ENCODE measurements around the gene ZNF217.
A peak's percentile ranks its signal among the peaks of the same experiment; 100 is the strongest.
"Not testable (repeated sequence)": the region's sequence is repeated elsewhere in the genome, so short reads cannot be mapped to it uniquely, and the experiment has no call there.

The ZNF217 gene

GRCh38 chr20:53621482-53622246 is 28.0 kb upstream of the ZNF217 start:
- DNase-seq = peak in 1 of 2 experiments; percentile 13

- not testable (repeated sequence) for DNase-seq
These were observed 24.9 kb upstream of the ZNF217 start for GRCh38 chr20:53618490-53619000.

- DNase-seq = no peak
These were observed 24.3 kb upstream of the ZNF217 start for GRCh38 chr20:53617791-53618489.

GRCh38 chr20:53616489-53616888 is 22.9 kb upstream of the ZNF217 start:
- DNase-seq = not testable (repeated sequence)

GRCh38 chr20:53613748-53614147 is 20.1 kb upstream of the ZNF217 start:
- DNase-seq = no peak

- not testable (repeated sequence) for DNase-seq
These were observed 18.6 kb upstream of the ZNF217 start for GRCh38 chr20:53612289-53612688.

GRCh38 chr20:53611449-53611894 is 17.8 kb upstream of the ZNF217 start:
- DNase-seq = no peak

- no peak for DNase-seq
These were observed 16.1 kb upstream of the ZNF217 start for GRCh38 chr20:53609491-53610445.

GRCh38 chr20:53608456-53609452 is 15.1 kb upstream of the ZNF217 start:
- no peak for DNase-seq

- DNase-seq = no peak
These were observed 14.4 kb upstream of the ZNF217 start for GRCh38 chr20:53608071-53608455.

GRCh38 chr20:53606364-53606985 is 12.8 kb upstream of the ZNF217 start:
- DNase-seq = no peak

- not testable (repeated sequence) for DNase-seq
These were observed 11.8 kb upstream of the ZNF217 start for GRCh38 chr20:53605401-53605800.

GRCh38 chr20:53604846-53605245 is 11.2 kb upstream of the ZNF217 start:
- DNase-seq = not testable (repeated sequence)

GRCh38 chr20:53602661-53603060 is 9.0 kb upstream of the ZNF217 start:
- DNase-seq = no peak

GRCh38 chr20:53599910-53600632 is 6.4 kb upstream of the ZNF217 start:
- no peak for DNase-seq

GRCh38 chr20:53599378-53599777 is 5.7 kb upstream of the ZNF217 start:
- DNase-seq = no peak

- DNase-seq = no peak
These were observed 5.4 kb upstream of the ZNF217 start for GRCh38 chr20:53599044-53599362.

GRCh38 chr20:53598140-53599043 is 4.8 kb upstream of the ZNF217 start:
- DNase-seq = no peak

GRCh38 chr20:53597521-53598120 is 4.0 kb upstream of the ZNF217 start:
- no peak for DNase-seq

All from NCI-H524 (cell line).